C4-2B (cell line): ENCODE results near the gene CRYAA.

Source experiments
- H3K27ac ChIP-seq: fragments of 450-650 bp; 2 replicates; pipeline ENCODE4 v1.5.1; 2017
- CTCF ChIP-seq: fragments of 450-650 bp; conservative IDR thresholded peaks from 2 replicates; pipeline ENCODE4 v1.5.1; 2017; ENCODE audit warnings: mild to moderate bottlenecking
- ZFX ChIP-seq: fragments of 450-650 bp; IDR thresholded peaks from 2 replicates; pipeline ENCODE4 v1.6.1; 2017

CRYAA gene

GRCh38 chr21:43207043-43207315 lies 38.2 kb downstream of the CRYAA start:
- H3K27ac ChIP-seq: no peak overlapping the region
- TF ChIP-seq CTCF (no peak), ZFX (no peak)

- H3K27ac ChIP-seq: no peak overlapping the region
- TF ChIP-seq ZFX (no peak), CTCF (no peak)
These were observed 39.1 kb downstream of the CRYAA start for GRCh38 chr21:43207868-43208267.

- no peak overlapping the region for H3K27ac ChIP-seq
- TF ChIP-seq CTCF (no peak), ZFX (no peak)
These were observed 39.9 kb downstream of the CRYAA start for GRCh38 chr21:43208561-43209332.

- TF ChIP-seq ZFX (no peak), CTCF (no peak)
- H3K27ac ChIP-seq: no peak overlapping the region
These were observed 41.0 kb downstream of the CRYAA start for GRCh38 chr21:43209575-43210453.

- no peak for TF ChIP-seq CTCF
- no peak for TF ChIP-seq ZFX
- no peak overlapping the region for H3K27ac ChIP-seq
These were observed 41.8 kb downstream of the CRYAA start for GRCh38 chr21:43210454-43211071.

GRCh38 chr21:43211072-43211759 lies 42.4 kb downstream of the CRYAA start:
- TF ChIP-seq CTCF: no peak
- no peak overlapping the region for H3K27ac ChIP-seq
